GM12801 (cell line): ENCODE results near the gene RPL9.

Experiments
- TF ChIP-seq, protein P1 (sequence below): IDR thresholded peaks from one replicate; pipeline ENCODE4 v1.5.1; 2011; ENCODE audit warnings: control low read depth; ENCODE audit not compliant: insufficient read length; ENCODE audit errors: extremely low read depth

The RPL9 gene

DNA sequence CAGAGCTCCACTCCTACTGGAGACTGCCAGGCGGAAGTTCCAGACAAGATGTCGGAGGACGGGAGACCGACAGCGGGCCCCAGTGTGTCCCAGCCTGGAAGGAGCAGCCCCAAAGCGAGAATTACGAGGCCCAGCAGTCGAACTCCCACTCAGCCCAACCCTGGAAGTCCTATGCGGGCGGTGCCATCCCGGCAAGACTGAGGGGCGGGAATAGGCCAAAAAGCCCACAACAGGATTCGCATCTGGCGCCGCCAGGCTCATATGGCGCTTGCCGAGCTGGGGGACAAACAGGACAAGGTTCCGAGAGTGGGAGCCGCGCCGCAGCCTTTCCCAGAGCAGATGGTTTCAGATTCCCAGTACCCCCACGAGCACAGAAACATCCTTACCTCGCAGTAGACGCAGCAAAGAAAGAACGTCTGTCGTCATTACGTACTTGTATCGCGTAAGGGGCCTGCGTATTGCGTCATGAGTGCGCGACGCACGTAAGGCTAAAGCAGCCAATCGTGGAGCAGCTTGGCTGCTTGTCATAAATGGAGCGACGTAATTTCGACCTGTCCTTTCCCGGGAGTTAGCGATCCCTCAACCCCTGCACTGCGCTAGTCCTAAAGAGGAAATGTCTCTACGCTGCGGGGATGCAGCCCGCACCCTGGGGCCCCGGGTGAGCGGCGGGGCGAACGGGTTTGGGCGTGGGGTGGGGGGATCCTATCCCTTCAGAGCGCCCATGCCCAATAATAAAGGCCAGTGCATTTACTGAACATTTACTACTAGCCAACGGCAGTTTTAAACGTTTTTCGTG, at the start of gene RPL9, which contains the start of gene LIAS:
Gene RPL9 (minus strand): TSS at position 418 of the 796 bp plus-strand sequence. CDS start 483 bp downstream, outside the sequence.
Gene LIAS (plus strand): TSS at position 552 of the 796 bp plus-strand sequence. CDS start 62 bp downstream, at position 614.
- TF ChIP-seq, protein P1, sequence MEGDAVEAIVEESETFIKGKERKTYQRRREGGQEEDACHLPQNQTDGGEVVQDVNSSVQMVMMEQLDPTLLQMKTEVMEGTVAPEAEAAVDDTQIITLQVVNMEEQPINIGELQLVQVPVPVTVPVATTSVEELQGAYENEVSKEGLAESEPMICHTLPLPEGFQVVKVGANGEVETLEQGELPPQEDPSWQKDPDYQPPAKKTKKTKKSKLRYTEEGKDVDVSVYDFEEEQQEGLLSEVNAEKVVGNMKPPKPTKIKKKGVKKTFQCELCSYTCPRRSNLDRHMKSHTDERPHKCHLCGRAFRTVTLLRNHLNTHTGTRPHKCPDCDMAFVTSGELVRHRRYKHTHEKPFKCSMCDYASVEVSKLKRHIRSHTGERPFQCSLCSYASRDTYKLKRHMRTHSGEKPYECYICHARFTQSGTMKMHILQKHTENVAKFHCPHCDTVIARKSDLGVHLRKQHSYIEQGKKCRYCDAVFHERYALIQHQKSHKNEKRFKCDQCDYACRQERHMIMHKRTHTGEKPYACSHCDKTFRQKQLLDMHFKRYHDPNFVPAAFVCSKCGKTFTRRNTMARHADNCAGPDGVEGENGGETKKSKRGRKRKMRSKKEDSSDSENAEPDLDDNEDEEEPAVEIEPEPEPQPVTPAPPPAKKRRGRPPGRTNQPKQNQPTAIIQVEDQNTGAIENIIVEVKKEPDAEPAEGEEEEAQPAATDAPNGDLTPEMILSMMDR: no peak

- TF ChIP-seq, protein P1: no peak
Measured at GRCh38 chr4:39505581-39505980, 46.9 kb upstream of the RPL9 start.

- TF ChIP-seq, protein P1: no peak
Measured at GRCh38 chr4:39504538-39504937, 45.8 kb upstream of the RPL9 start.

- TF ChIP-seq, protein P1: no peak
Measured at GRCh38 chr4:39502019-39502663, 43.4 kb upstream of the RPL9 start.

GRCh38 chr4:39498727-39499020, 40.0 kb upstream of the RPL9 start:
- TF ChIP-seq, protein P1: no peak

GRCh38 chr4:39497909-39498726, 39.4 kb upstream of the RPL9 start:
- TF ChIP-seq, protein P1: no peak

GRCh38 chr4:39495446-39496213, 36.9 kb upstream of the RPL9 start:
- TF ChIP-seq, protein P1: no peak
